PC-3 (cell line): ENCODE results near the gene POU2F1. TPM values are rescaled to one million over a fixed set of nuclear protein-coding genes. Genes with fewer than 3 reads are reported as not detected.

Experiments
- ATAC-seq: fragments of 200-7000 bp; cut with Tn5 transposase; 2 replicates; pipeline ENCODE4 v1.9.1; 2020; ENCODE audit warnings: mild to moderate bottlenecking, moderate library complexity
- BruUV-seq: library from RNA; stranded (reverse); fragments of 400-500 nt; replicated peaks from 2 replicates; lab custom pipeline; 2021; lab: Mats Ljungman, UMichigan
- CTCF ChIA-PET: fragments of 300-600 bp; sonication (Branson Sonifier 250); formaldehyde crosslinking; loops from one replicate; lab custom pipeline; 2022; ENCODE audit warnings: antibody characterized with exemption; lab: Charles Lee
- POLR2A ChIA-PET: fragments of 300-600 bp; sonication (Branson Sonifier 250); formaldehyde crosslinking; loops from one replicate; lab custom pipeline; 2022; ENCODE audit warnings: antibody characterized with exemption; ENCODE audit not compliant: unreplicated experiment; lab: Charles Lee
- DNase-seq: peaks from one replicate; pipeline ENCODE4 v3.0.0-alpha.2; 2015
- H2AFZ ChIP-seq: fragments of 300-600 bp; sonication (generic); 2 replicates; pipeline ENCODE4 v1.6.0; 2016; ENCODE audit warnings: antibody characterized with exemption, low read length
- H3F3A ChIP-seq: fragments of 300-600 bp; sonication (generic); one replicate; pipeline ENCODE4 v1.6.0; 2017; ENCODE audit warnings: antibody characterized with exemption, low read length, control low read depth, mild to moderate bottlenecking; ENCODE audit not compliant: unreplicated experiment
- H3K27ac ChIP-seq: fragments of 300-600 bp; sonication (generic); 2 replicates; pipeline ENCODE4 v1.5.1; 2016; ENCODE audit warnings: mild to moderate bottlenecking, low read length
- H3K27me3 ChIP-seq: fragments of 300-600 bp; sonication (generic); 2 replicates; pipeline ENCODE4 v1.6.1; 2016; ENCODE audit warnings: low read length, mixed read lengths
- H3K36me3 ChIP-seq: fragments of 300-600 bp; sonication (generic); 2 replicates; pipeline ENCODE4 v1.6.1; 2016; ENCODE audit warnings: low read depth, mixed run types, low read length, mixed read lengths
- H3K4me1 ChIP-seq: fragments of 300-600 bp; sonication (generic); 2 replicates; pipeline ENCODE4 v1.5.1; 2016; ENCODE audit warnings: low read length; ENCODE audit not compliant: insufficient read depth
- H3K4me2 ChIP-seq: fragments of 300-600 bp; sonication (generic); 2 replicates; pipeline ENCODE4 v1.6.0; 2016; ENCODE audit warnings: low read length
- H3K4me3 ChIP-seq: fragments of 300-600 bp; sonication (generic); 2 replicates; pipeline ENCODE4 v1.5.1; 2016; ENCODE audit warnings: mild to moderate bottlenecking, low read length, mixed read lengths
- H3K79me2 ChIP-seq: fragments of 300-600 bp; sonication (generic); 2 replicates; pipeline ENCODE4 v1.6.1; 2017; ENCODE audit warnings: low read length, mixed read lengths
- H3K9ac ChIP-seq: fragments of 300-600 bp; sonication (generic); 2 replicates; pipeline ENCODE4 v1.6.0; 2016; ENCODE audit warnings: mild to moderate bottlenecking, low read length
- H3K9me2 ChIP-seq: fragments of 300-600 bp; sonication (generic); replicated peaks from 2 replicates; pipeline ENCODE4 v1.6.1; 2016; ENCODE audit warnings: mixed run types, low read length, mixed read lengths
- H3K9me3 ChIP-seq: fragments of 300-600 bp; sonication (generic); 2 replicates; pipeline ENCODE4 v1.6.1; 2016; ENCODE audit warnings: low read length, mixed read lengths
- H4K20me1 ChIP-seq: fragments of 300-600 bp; sonication (generic); 2 replicates; pipeline ENCODE4 v1.6.1; 2016; ENCODE audit warnings: low read length, mixed read lengths
- EZH2 ChIP-seq: fragments of 300-600 bp; sonication (generic); IDR thresholded peaks from one replicate; pipeline ENCODE4 v1.6.1; 2017; ENCODE audit warnings: antibody characterized with exemption, mild to moderate bottlenecking, low read length; ENCODE audit not compliant: unreplicated experiment
- EZH2phosphoT487 ChIP-seq: fragments of 300-600 bp; sonication (generic); IDR thresholded peaks from 2 replicates; pipeline ENCODE4 v1.6.1; 2018; ENCODE audit warnings: mild to moderate bottlenecking, antibody characterized with exemption, low read length, borderline replicate concordance
- intact Hi-C: fragments of 100-400 bp; cut with micrococcal nuclease; formaldehyde crosslinking; loops from 2 replicates; pipeline ENCODE4 v1.9.0; 2023
- total RNA-seq: library from RNA; depleted of rRNA; stranded (reverse); fragments of >200 nt; gene quantifications from 2 replicates; pipeline ENCODE4 v1.2.3, GENCODE V29; 2014
- TF ChIP-seq, protein P1 (sequence below): fragments of 300-600 bp; sonication (generic); conservative IDR thresholded peaks from 2 replicates; pipeline ENCODE4 v1.5.1; 2017; ENCODE audit warnings: antibody characterized with exemption, low read depth, mild to moderate bottlenecking, low read length

The POU2F1 gene
- total RNA-seq, 1 experiment from 2014 or later, result 8.7 TPM

DNA sequence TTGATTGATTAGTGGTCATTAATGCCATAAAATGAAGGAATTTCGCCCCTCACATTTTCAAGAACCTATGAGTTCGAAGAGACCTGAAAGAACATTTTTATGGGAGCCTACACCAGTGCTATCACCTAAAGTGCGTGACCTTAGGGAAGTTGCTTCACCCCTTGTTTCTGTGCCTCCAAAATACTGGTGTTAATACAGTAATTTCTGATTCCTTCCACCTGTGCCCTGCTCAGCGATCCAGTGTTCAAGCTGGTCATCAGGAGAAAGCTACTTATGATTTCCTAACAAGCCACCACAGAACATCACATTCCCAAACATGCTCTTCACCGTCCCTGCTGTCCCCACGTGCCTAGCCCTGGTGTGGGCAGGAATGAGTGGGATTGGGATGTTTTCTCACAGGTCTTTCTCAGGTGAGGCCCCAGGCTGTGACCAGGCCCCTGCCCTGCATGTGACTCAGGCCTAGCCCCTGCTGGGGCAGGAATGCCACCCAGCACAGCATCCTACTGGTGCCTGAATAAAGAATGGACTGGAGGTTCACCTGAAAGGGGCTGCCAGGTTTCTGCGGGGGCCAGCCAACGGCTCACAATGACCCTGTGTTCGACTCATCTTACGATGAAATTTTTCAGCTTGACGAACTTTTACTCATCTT lies 237.4 kb downstream of the POU2F1 start:
- Histone ChIP-seq H3K27ac (no peak overlapping the region), H4K20me1 (no peaks in the 10 kb centered on the region), H3K36me3 (no peaks in the 10 kb centered on the region), H3K9me2 (no peaks in the 10 kb centered on the region), H3K27me3 (no peaks in the 10 kb centered on the region; the same call in 1 of the 2 replicates), H2AFZ (no peak overlapping the region), H3F3A (no peaks in the 10 kb centered on the region), H3K9ac (no peak overlapping the region), H3K79me2 (no peaks in the 10 kb centered on the region), H3K4me3 (no peak overlapping the region), H3K9me3 (no peaks in the 10 kb centered on the region), H3K4me1 (peaks cover 6% of the 10 kb centered on the region; the same call in 1 of the 2 replicates), H3K4me2 (no peak overlapping the region)
- TF ChIP-seq EZH2phosphoT487, result no peak
- no peak for TF ChIP-seq EZH2
- TF ChIP-seq, protein P1, sequence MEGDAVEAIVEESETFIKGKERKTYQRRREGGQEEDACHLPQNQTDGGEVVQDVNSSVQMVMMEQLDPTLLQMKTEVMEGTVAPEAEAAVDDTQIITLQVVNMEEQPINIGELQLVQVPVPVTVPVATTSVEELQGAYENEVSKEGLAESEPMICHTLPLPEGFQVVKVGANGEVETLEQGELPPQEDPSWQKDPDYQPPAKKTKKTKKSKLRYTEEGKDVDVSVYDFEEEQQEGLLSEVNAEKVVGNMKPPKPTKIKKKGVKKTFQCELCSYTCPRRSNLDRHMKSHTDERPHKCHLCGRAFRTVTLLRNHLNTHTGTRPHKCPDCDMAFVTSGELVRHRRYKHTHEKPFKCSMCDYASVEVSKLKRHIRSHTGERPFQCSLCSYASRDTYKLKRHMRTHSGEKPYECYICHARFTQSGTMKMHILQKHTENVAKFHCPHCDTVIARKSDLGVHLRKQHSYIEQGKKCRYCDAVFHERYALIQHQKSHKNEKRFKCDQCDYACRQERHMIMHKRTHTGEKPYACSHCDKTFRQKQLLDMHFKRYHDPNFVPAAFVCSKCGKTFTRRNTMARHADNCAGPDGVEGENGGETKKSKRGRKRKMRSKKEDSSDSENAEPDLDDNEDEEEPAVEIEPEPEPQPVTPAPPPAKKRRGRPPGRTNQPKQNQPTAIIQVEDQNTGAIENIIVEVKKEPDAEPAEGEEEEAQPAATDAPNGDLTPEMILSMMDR, result no peak
- POLR2A ChIA-PET, result no interaction called here
- intact Hi-C loops, result no loop called here
- no TSS peak for BruUV-seq
- CTCF ChIA-PET, result no interaction called here
- DNase-seq, result no peak
- ATAC-seq, result no peak

DNA sequence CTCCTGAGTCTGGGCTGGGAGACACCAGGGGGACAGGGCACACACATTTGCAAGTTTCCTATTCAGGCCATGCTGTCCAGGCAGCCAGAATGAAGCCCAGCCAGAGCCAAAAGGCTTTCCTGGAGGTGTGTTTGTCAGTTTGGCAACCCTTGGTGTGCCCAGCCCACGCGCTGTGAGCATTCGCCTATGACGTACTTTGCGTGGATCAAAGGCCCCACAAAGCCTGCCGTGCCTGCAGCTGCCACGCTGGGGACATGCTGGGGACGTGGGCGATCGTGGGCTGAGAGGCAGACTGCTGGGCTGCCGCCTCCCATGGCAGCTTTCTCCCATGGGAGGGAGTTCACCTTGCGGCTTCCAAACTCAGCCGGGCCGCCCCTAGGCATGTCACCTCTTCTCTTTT lies 240.2 kb downstream of the POU2F1 start:
- POLR2A ChIA-PET, result no interaction called here
- no peak overlapping the region for H3K9ac ChIP-seq
- H3K27me3 ChIP-seq, result no peaks in the 10 kb centered on the region; the same call in 1 of the 2 replicates
- no peaks in the 10 kb centered on the region for H3K36me3 ChIP-seq
- no peaks in the 10 kb centered on the region for H3K4me1 ChIP-seq
- no peak overlapping the region for H3K27ac ChIP-seq
- no peaks in the 10 kb centered on the region for H3F3A ChIP-seq
- H3K79me2 ChIP-seq, result no peaks in the 10 kb centered on the region
- no TSS peak for BruUV-seq
- no peak for DNase-seq
- H3K9me2 ChIP-seq, result no peaks in the 10 kb centered on the region
- H3K9me3 ChIP-seq, result no peaks in the 10 kb centered on the region
- H4K20me1 ChIP-seq, result no peaks in the 10 kb centered on the region
- intact Hi-C loops, result no loop called here
- ATAC-seq, result no peak
- H2AFZ ChIP-seq, result no peak overlapping the region
- no peak overlapping the region for H3K4me3 ChIP-seq
- H3K4me2 ChIP-seq, result no peak overlapping the region
- TF ChIP-seq EZH2, result no peak
- TF ChIP-seq, protein P1, result no peak
- no peak for TF ChIP-seq EZH2phosphoT487
- CTCF ChIA-PET, result no interaction called here

DNA sequence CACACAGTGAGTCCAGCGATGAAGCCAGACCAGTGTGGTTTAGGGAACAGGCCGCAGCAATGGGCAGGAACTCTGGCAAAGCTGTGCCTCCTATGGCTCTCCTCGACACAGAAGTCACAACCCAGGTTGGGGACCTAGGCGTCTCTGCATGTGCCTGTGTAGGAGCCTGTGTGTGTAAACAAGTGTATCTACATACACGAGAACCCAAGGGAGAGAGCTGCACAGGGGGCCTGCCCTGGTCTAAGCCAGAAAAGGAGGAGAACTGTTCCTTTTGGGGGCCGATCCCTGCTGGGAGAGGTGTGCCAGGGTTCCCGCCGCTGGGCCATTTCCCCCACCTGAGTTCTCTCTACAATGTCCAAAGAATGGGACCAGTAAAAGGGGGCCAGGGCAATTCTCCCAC lies 241.7 kb downstream of the POU2F1 start:
- no TSS peak for BruUV-seq
- CTCF ChIA-PET, result no interaction called here
- Histone ChIP-seq H3K4me3 (no peak overlapping the region), H3K4me2 (no peak overlapping the region), H4K20me1 (no peaks in the 10 kb centered on the region), H3K27ac (no peak overlapping the region), H3K4me1 (no peaks in the 10 kb centered on the region), H3K36me3 (no peaks in the 10 kb centered on the region), H3K27me3 (no peaks in the 10 kb centered on the region; the same call in 1 of the 2 replicates), H3F3A (no peaks in the 10 kb centered on the region), H3K79me2 (no peaks in the 10 kb centered on the region), H3K9ac (no peak overlapping the region), H3K9me2 (no peaks in the 10 kb centered on the region), H3K9me3 (no peaks in the 10 kb centered on the region), H2AFZ (no peak overlapping the region)
- TF ChIP-seq, protein P1, result no peak
- TF ChIP-seq EZH2 (no peak), EZH2phosphoT487 (no peak)
- DNase-seq (no peak), ATAC-seq (no peak)
- intact Hi-C loops, result no loop called here
- POLR2A ChIA-PET, result no interaction called here
